ENCODE results near the gene POLE3. TPM values are rescaled to one million over a fixed set of nuclear protein-coding genes. Genes with fewer than 3 reads are reported as not detected.

POLE3 gene
- total RNA-seq, 2 experiments from 2014 or later: 130 to 132 TPM

DNA sequence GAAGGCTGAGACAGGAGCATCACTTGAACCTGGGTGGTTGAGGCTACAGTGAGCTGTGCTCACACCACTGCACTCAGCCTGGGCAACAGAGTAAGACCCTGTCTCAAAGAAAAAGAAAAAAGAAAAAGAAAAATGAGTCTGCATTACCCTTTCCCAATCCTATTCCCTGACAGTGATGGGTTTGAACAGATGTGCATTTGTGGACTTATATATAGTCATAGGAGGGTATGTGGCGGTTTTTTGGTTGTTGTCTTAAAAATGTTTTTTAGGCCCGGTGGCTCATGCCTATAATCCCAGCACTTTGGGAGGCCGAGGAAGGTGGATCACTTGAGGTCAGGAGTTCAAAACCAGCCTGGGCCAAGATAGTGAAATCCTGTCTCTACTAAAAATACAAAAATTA lies 47.1 kb downstream of the POLE3 start:
- TF ChIP-seq, protein P1, sequence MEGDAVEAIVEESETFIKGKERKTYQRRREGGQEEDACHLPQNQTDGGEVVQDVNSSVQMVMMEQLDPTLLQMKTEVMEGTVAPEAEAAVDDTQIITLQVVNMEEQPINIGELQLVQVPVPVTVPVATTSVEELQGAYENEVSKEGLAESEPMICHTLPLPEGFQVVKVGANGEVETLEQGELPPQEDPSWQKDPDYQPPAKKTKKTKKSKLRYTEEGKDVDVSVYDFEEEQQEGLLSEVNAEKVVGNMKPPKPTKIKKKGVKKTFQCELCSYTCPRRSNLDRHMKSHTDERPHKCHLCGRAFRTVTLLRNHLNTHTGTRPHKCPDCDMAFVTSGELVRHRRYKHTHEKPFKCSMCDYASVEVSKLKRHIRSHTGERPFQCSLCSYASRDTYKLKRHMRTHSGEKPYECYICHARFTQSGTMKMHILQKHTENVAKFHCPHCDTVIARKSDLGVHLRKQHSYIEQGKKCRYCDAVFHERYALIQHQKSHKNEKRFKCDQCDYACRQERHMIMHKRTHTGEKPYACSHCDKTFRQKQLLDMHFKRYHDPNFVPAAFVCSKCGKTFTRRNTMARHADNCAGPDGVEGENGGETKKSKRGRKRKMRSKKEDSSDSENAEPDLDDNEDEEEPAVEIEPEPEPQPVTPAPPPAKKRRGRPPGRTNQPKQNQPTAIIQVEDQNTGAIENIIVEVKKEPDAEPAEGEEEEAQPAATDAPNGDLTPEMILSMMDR (conservative IDR thresholded peaks at IDR 0.05; ENCODE audit: low read length): no peak
- TF ChIP-seq EZH2phosphoT487 (IDR thresholded peaks at IDR 0.05; ENCODE audit: borderline replicate concordance, low read depth, low read length): no peak
- Histone ChIP-seq H4K20me1 (ENCODE audit: insufficient read depth, low read length) (no peaks in the 10 kb centered on the region; the same call in 1 of the 2 replicates), H2AFZ (ENCODE audit: low read length) (no peak overlapping the region), H3K4me3 (ENCODE audit: low read depth, low read length, poor library complexity, severe bottlenecking) (no peak overlapping the region), H3K9me2 (ENCODE audit: insufficient read depth, low read length) (no peaks in the 10 kb centered on the region), H3K4me2 (ENCODE audit: low read length) (no peak overlapping the region), H3K9me3 (ENCODE audit: low read length) (no peaks in the 10 kb centered on the region), H3K27ac (ENCODE audit: low read depth, low read length, poor library complexity, severe bottlenecking) (no peak overlapping the region), H3K79me2 (ENCODE audit: insufficient read depth, low read depth, low read length) (no peaks in the 10 kb centered on the region), H3K36me3 (ENCODE audit: insufficient read depth, low read length) (no peaks in the 10 kb centered on the region), H3K4me1 (ENCODE audit: insufficient read depth, low read length, poor library complexity, severe bottlenecking) (no peaks in the 10 kb centered on the region)
- DNase-seq (ENCODE audit: low spot score): no peak
- no TSS peak for BruUV-seq (replicated peaks)
- ChIA-PET POLR2A (interaction anchor here (0.6 to 1.2 kb wide), 3 partner anchors 15 to 89 kb away, joined by 3 to 5 read pairs (median 3); partner anchors contain the start of gene WDR31), CTCF (ENCODE audit: unreplicated experiment) (no interaction called here)
- intact Hi-C loops (cut with micrococcal nuclease; ENCODE audit: unreplicated experiment): no loop called here

DNA sequence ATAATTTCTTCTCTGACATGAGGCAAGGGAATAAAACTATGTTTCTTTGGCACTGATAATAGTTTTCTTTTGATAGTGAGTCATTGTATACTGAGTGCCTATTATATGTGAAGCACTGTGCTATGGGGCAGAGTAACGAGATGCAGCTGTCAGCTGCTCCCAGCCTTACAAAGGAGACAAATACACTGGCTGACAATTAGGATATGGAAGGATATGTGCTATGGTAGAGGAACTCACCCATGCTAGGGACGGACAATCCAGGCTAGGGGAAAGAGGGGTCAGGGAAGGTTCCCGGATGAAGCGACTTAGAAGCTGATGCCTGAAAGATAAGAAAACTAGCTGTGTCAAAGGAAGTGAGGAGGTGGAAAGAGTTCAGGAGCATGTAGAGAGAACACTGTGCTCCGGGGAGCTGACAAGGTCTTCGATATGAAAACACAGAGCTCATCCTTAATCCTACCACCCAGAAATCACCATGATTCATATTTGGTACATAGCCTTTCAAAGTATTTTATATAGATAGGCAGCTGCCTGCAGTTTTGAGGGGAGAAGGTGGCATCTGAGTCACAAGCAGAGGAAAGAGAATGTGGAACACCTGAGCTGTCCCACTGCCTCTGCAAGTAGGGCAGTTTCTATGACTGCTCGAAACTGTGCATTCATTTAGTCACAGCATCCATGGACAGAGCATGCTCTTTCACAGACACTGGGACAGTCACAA lies 49.0 kb downstream of the POLE3 start:
- no TSS peak for BruUV-seq (replicated peaks)
- no peak overlapping the region for H3K27ac ChIP-seq (ENCODE audit: low read depth, low read length, poor library complexity, severe bottlenecking)
- POLR2A ChIA-PET: interaction anchor here (1.4 kb wide), 1 partner anchor 14 kb away, joined by 3 read pairs; no protein-coding TSS in a partner anchor
- H3K4me1 ChIP-seq (ENCODE audit: insufficient read depth, low read length, poor library complexity, severe bottlenecking): no peaks in the 10 kb centered on the region
- no peaks in the 10 kb centered on the region for H3K9me3 ChIP-seq (ENCODE audit: low read length)
- no peak overlapping the region for H2AFZ ChIP-seq (ENCODE audit: low read length)
- H3K4me2 ChIP-seq (ENCODE audit: low read length): no peak overlapping the region
- no peaks in the 10 kb centered on the region; the same call in 1 of the 2 replicates for H4K20me1 ChIP-seq (ENCODE audit: insufficient read depth, low read length)
- TF ChIP-seq, protein P1 (conservative IDR thresholded peaks at IDR 0.05; ENCODE audit: low read length): no peak
- no peak for TF ChIP-seq EZH2phosphoT487 (IDR thresholded peaks at IDR 0.05; ENCODE audit: borderline replicate concordance, low read depth, low read length)
- CTCF ChIA-PET (ENCODE audit: unreplicated experiment): no interaction called here
- H3K36me3 ChIP-seq (ENCODE audit: insufficient read depth, low read length): no peaks in the 10 kb centered on the region
- DNase-seq (ENCODE audit: low spot score): no peak
- H3K4me3 ChIP-seq (ENCODE audit: low read depth, low read length, poor library complexity, severe bottlenecking): no peak overlapping the region
- no peaks in the 10 kb centered on the region for H3K9me2 ChIP-seq (ENCODE audit: insufficient read depth, low read length)
- H3K79me2 ChIP-seq (ENCODE audit: insufficient read depth, low read depth, low read length): no peaks in the 10 kb centered on the region
- intact Hi-C loops (cut with micrococcal nuclease; ENCODE audit: unreplicated experiment): no loop called here

DNA sequence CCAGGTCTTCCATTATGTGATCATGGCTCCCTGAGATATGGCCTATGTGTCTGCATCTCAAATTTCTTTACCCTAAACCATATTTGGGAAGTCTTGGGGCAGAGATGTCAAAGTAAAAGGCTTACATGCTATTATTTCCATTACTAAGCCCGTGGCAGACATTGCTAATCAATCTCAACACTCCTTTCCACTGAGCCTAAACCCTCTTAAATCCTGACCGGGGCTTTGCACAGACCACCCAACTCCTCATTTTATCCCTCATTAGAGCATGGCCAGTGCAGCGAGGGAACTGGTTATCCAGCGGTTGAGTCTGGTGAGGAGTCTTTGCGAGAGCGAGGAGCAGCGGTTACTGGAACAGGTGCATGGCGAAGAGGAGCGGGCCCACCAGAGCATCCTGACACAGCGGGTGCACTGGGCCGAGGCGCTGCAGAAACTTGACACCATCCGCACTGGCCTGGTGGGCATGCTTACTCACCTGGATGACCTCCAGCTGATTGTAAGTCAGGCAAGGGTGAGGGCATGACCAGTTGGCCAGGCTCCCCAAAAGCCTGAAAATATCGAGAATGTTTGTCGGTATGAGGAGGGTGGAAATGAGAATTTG lies 50.1 kb downstream of the POLE3 start:
- DNase-seq (ENCODE audit: low spot score): no peak
- H3K79me2 ChIP-seq (ENCODE audit: insufficient read depth, low read depth, low read length): no peaks in the 10 kb centered on the region
- H3K4me2 ChIP-seq (ENCODE audit: low read length): no peak overlapping the region
- no peaks in the 10 kb centered on the region for H3K4me1 ChIP-seq (ENCODE audit: insufficient read depth, low read length, poor library complexity, severe bottlenecking)
- no peak overlapping the region for H2AFZ ChIP-seq (ENCODE audit: low read length)
- no TSS peak for BruUV-seq (replicated peaks)
- H4K20me1 ChIP-seq (ENCODE audit: insufficient read depth, low read length): no peaks in the 10 kb centered on the region; the same call in 1 of the 2 replicates
- ChIA-PET CTCF (ENCODE audit: unreplicated experiment) (no interaction called here), POLR2A (no interaction called here)
- TF ChIP-seq, protein P1 (conservative IDR thresholded peaks at IDR 0.05; ENCODE audit: low read length): no peak
- TF ChIP-seq EZH2phosphoT487 (IDR thresholded peaks at IDR 0.05; ENCODE audit: borderline replicate concordance, low read depth, low read length): no peak
- H3K9me2 ChIP-seq (ENCODE audit: insufficient read depth, low read length): no peaks in the 10 kb centered on the region
- H3K27ac ChIP-seq (ENCODE audit: low read depth, low read length, poor library complexity, severe bottlenecking): no peak overlapping the region
- intact Hi-C loops (cut with micrococcal nuclease; ENCODE audit: unreplicated experiment): no loop called here
- H3K36me3 ChIP-seq (ENCODE audit: insufficient read depth, low read length): no peaks in the 10 kb centered on the region
- H3K9me3 ChIP-seq (ENCODE audit: low read length): no peaks in the 10 kb centered on the region
- no peak overlapping the region for H3K4me3 ChIP-seq (ENCODE audit: low read depth, low read length, poor library complexity, severe bottlenecking)
